ENCODE results near the gene CCT5. TPM values are rescaled to one million over a fixed set of nuclear protein-coding genes. Genes with fewer than 3 reads are reported as not detected.

The CCT5 gene
- polyA plus RNA-seq, 3 donors = 142 to 236 (median 229) TPM

- H3K9me3 Mint-ChIP-seq = peaks cover 4 to 19% (median 16%) of the 10 kb centered on the region in 7 donors
- WGBS (ENCODE audit: insufficient coverage) = no CpG with 5 or more reads among the region's 7 CpGs
- H3K4me3 Mint-ChIP-seq = no peak overlapping the region
- no peaks in the 10 kb centered on the region for H4K20me1 ChIP-seq (ENCODE audit: insufficient read depth, low read length)
- no peak overlapping the region for H3K27ac ChIP-seq (ENCODE audit: low read depth in 1 of 2, low read length in 2 of 2)
- H2AFZ ChIP-seq (ENCODE audit: insufficient read depth, low read depth, low read length, poor library complexity, severe bottlenecking) = no peak overlapping the region
- intact Hi-C loops (cut with micrococcal nuclease) = no loop called here
- no peaks in the 10 kb centered on the region for H3K4me1 Mint-ChIP-seq
- TF ChIP-seq, protein P1, sequence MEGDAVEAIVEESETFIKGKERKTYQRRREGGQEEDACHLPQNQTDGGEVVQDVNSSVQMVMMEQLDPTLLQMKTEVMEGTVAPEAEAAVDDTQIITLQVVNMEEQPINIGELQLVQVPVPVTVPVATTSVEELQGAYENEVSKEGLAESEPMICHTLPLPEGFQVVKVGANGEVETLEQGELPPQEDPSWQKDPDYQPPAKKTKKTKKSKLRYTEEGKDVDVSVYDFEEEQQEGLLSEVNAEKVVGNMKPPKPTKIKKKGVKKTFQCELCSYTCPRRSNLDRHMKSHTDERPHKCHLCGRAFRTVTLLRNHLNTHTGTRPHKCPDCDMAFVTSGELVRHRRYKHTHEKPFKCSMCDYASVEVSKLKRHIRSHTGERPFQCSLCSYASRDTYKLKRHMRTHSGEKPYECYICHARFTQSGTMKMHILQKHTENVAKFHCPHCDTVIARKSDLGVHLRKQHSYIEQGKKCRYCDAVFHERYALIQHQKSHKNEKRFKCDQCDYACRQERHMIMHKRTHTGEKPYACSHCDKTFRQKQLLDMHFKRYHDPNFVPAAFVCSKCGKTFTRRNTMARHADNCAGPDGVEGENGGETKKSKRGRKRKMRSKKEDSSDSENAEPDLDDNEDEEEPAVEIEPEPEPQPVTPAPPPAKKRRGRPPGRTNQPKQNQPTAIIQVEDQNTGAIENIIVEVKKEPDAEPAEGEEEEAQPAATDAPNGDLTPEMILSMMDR (IDR thresholded peaks at IDR 0.05) = no peak
- H3K4me1 ChIP-seq (ENCODE audit: control insufficient read depth in 1 of 2, insufficient read depth in 2 of 2, low read length in 2 of 2) = no peaks in the 10 kb centered on the region
- H3K4me2 ChIP-seq (replicated peaks; ENCODE audit: extremely low read depth, low read length, poor library complexity, severe bottlenecking) = no peak overlapping the region
- DNase-seq = no peak
- H3K79me2 ChIP-seq (ENCODE audit: insufficient read depth, low read length) = no peaks in the 10 kb centered on the region
- peaks cover 0 to 2% (median 0%) of the 10 kb centered on the region in 3 donors for H3K27me3 Mint-ChIP-seq (ENCODE audit: low read depth in 3 of 3)
- H3K9me3 ChIP-seq (replicated peaks in 1 of 2; ENCODE audit: control insufficient read depth in 1 of 2, insufficient read depth in 1 of 2, low read length in 2 of 2) = peaks cover 0 to 12% of the 10 kb centered on the region in 2 donors
- H3K36me3 Mint-ChIP-seq = peaks cover 53 to 67% of the 10 kb centered on the region in 2 donors
- no peak overlapping the region for H3K27ac Mint-ChIP-seq
- no peak overlapping the region for H3K9ac ChIP-seq (ENCODE audit: insufficient read depth, low read length, poor library complexity, severe bottlenecking)
- peaks cover 0 to 57% of the 10 kb centered on the region in 2 donors for H3K36me3 ChIP-seq (replicated peaks in 1 of 2; ENCODE audit: control insufficient read depth in 1 of 2, insufficient read depth in 2 of 2, low read length in 2 of 2)
- no peaks in the 10 kb centered on the region for H3K27me3 ChIP-seq (ENCODE audit: control insufficient read depth in 2 of 2, insufficient read depth in 2 of 2, low read length in 2 of 2)
- no peak overlapping the region for H3K4me3 ChIP-seq (replicated peaks in 1 of 3; ENCODE audit: low read depth in 2 of 3, low read length in 3 of 3)
Observed at GRCh38 chr5:10227379-10227778, 22.7 kb upstream of the CCT5 start.

DNA sequence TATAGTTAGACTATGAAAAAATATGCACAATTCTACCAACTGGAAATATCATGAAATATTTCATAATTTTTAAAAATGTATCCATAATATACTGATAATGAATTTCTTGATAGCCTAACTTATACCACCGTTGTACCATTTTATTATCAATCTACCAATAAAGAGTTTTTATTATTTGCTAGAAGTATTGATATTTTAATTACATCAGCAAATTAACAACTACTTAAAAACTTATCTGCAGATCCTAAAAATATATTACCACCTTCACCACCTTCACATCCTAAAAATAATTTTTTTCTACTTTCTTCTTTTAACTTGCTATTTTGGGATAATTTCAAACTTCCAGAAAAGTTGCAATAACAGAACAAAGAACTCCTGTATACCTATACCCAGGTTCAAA is 21.8 kb upstream of the CCT5 start:
- intact Hi-C loops (cut with micrococcal nuclease) = no loop called here
- DNase-seq = no peak
- Histone ChIP-seq H2AFZ (ENCODE audit: insufficient read depth, low read depth, low read length, poor library complexity, severe bottlenecking) (no peak overlapping the region), H3K4me3 (replicated peaks in 1 of 3; ENCODE audit: low read depth in 2 of 3, low read length in 3 of 3) (no peak overlapping the region), H3K4me1 (ENCODE audit: control insufficient read depth in 1 of 2, insufficient read depth in 2 of 2, low read length in 2 of 2) (no peaks in the 10 kb centered on the region), H3K4me2 (replicated peaks; ENCODE audit: extremely low read depth, low read length, poor library complexity, severe bottlenecking) (no peak overlapping the region), H3K9me3 (replicated peaks in 1 of 2; ENCODE audit: control insufficient read depth in 1 of 2, insufficient read depth in 1 of 2, low read length in 2 of 2) (peaks cover 0 to 12% of the 10 kb centered on the region in 2 donors), H3K9ac (ENCODE audit: insufficient read depth, low read length, poor library complexity, severe bottlenecking) (no peak overlapping the region), H3K27me3 (ENCODE audit: control insufficient read depth in 2 of 2, insufficient read depth in 2 of 2, low read length in 2 of 2) (no peaks in the 10 kb centered on the region), H3K79me2 (ENCODE audit: insufficient read depth, low read length) (no peaks in the 10 kb centered on the region), H4K20me1 (ENCODE audit: insufficient read depth, low read length) (no peaks in the 10 kb centered on the region), H3K27ac (ENCODE audit: low read depth in 1 of 2, low read length in 2 of 2) (no peak overlapping the region), H3K36me3 (replicated peaks in 1 of 2; ENCODE audit: control insufficient read depth in 1 of 2, insufficient read depth in 2 of 2, low read length in 2 of 2) (peaks cover 7 to 57% of the 10 kb centered on the region in 2 donors)
- Mint-ChIP-seq H3K27me3 (ENCODE audit: low read depth in 3 of 3) (peaks cover 0 to 2% (median 0%) of the 10 kb centered on the region in 3 donors), H3K9me3 (peaks cover 4 to 19% (median 16%) of the 10 kb centered on the region in 7 donors), H3K36me3 (peaks cover 49 to 71% of the 10 kb centered on the region in 2 donors), H3K4me1 (no peaks in the 10 kb centered on the region), H3K27ac (no peak overlapping the region), H3K4me3 (no peak overlapping the region)
- WGBS (ENCODE audit: insufficient coverage) = no CpG with 5 or more reads among the region's 1 CpG
- TF ChIP-seq, protein P1 (IDR thresholded peaks at IDR 0.05) = no peak

Measured in CD14-positive monocyte (primary cell).